Brain microvascular endothelial cell (primary cell): ENCODE results near the gene ZNF264.
"Not testable (repeated sequence)": the region's sequence is repeated elsewhere in the genome, so short reads cannot be mapped to it uniquely, and the experiment has no call there.

Experiments
- DNase-seq: peaks from one replicate; pipeline ENCODE4 v3.0.0-alpha.2; 2020
- H3K27ac ChIP-seq: fragments of 250-450 bp; sonication (Bioruptor Pico); 2 replicates; pipeline ENCODE4 v1.5.1; 2020; ENCODE audit warnings: mild to moderate bottlenecking, moderate library complexity
- H3K27me3 ChIP-seq: fragments of 250-450 bp; sonication (Bioruptor Pico); replicated peaks from 2 replicates; pipeline ENCODE4 v1.5.1; 2020; ENCODE audit warnings: mild to moderate bottlenecking
- H3K36me3 ChIP-seq: fragments of 250-450 bp; sonication (Bioruptor Pico); replicated peaks from 2 replicates; pipeline ENCODE4 v1.5.1; 2020; ENCODE audit warnings: mild to moderate bottlenecking
- H3K4me3 ChIP-seq: 2 replicates; pipeline ENCODE4 v1.5.1; 2011; ENCODE audit warnings: low read depth, mild to moderate bottlenecking, control low read depth, low read length, moderate library complexity
- in situ Hi-C: cut with HindIII; loops from 2 replicates; pipeline ENCODE4 v1.10.0; 2017; ENCODE audit warnings: low sequenced_read_pairs, low pct_ligation_motif_present
- TF ChIP-seq, protein P1 (sequence below): IDR thresholded peaks from 2 replicates; pipeline ENCODE4 v1.5.1; 2011; ENCODE audit warnings: low read depth, mild to moderate bottlenecking, moderate library complexity, low read length, control low read depth, inconsistent platforms; ENCODE audit errors: missing control alignments

Gene ZNF264

DNA sequence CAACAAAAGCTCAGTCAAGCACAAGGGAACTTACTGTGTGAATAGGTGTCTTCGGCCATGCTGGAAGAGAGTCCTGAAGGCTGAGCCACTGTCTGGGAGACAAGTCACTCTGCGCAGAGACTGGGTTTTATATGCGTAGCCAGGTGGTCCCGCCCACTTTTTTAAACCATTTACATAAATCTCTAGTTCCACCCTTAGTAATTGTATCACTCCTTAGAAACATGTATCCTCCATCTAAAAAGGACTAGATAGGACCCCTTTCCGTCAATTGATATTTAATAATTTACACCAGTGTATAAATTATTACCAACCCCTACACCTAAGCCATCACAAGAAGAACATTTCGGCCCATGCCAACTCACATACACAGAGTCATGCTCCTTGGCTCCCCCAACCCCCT lies 23.9 kb upstream of the ZNF264 start, which contains the start of gene DUXA:
Gene DUXA (minus strand): TSS at position 101 of the 400 bp plus-strand sequence. CDS start 42 bp downstream, at position 59.
- TF ChIP-seq, protein P1, sequence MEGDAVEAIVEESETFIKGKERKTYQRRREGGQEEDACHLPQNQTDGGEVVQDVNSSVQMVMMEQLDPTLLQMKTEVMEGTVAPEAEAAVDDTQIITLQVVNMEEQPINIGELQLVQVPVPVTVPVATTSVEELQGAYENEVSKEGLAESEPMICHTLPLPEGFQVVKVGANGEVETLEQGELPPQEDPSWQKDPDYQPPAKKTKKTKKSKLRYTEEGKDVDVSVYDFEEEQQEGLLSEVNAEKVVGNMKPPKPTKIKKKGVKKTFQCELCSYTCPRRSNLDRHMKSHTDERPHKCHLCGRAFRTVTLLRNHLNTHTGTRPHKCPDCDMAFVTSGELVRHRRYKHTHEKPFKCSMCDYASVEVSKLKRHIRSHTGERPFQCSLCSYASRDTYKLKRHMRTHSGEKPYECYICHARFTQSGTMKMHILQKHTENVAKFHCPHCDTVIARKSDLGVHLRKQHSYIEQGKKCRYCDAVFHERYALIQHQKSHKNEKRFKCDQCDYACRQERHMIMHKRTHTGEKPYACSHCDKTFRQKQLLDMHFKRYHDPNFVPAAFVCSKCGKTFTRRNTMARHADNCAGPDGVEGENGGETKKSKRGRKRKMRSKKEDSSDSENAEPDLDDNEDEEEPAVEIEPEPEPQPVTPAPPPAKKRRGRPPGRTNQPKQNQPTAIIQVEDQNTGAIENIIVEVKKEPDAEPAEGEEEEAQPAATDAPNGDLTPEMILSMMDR = no peak
- Histone ChIP-seq H3K4me3 (no peak within 1 kb of the TSS), H3K36me3 (no peaks in the 10 kb centered on the region), H3K27me3 (no peaks in the 10 kb centered on the region), H3K27ac (no peak within 1 kb of the TSS)
- no peak for DNase-seq
- in situ Hi-C loops = no loop called here

DNA sequence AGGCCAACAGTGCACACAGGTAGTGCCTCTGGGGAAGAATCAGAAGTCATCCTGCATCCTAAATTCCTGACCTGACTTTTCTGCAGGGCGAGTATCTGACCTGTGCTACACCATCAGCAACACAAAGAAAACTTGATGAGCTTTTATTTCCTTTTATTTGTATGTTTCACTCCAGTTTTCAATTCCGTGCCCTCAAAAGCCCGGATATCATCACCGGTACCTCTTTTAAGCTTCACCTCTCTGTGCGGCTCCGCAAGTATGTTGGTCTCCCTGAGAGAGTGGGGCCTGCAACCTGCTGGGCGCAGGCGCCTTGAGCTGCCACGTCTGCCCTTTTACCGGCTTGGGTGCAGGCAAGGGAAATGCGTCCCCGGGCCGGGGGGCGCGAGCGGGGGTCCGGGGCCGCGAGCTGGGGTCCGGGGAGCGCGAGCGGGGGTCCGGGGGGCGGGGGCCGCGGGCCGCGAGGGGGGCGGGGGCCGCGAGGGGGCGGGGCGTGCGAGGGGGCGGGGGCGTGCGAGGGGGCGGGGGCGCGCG lies 19.7 kb upstream of the ZNF264 start:
- TF ChIP-seq, protein P1 = no peak
- Histone ChIP-seq H3K36me3 (no peaks in the 10 kb centered on the region), H3K27ac (no peak overlapping the region), H3K27me3 (no peaks in the 10 kb centered on the region), H3K4me3 (peak overlapping the region; percentile 43)
- peak; percentile 28 for DNase-seq
- in situ Hi-C loops = no loop called here

GRCh38 chr19:57190301-57190700 lies 999 bp upstream of the ZNF264 start:
- Histone ChIP-seq H3K27ac (no peak overlapping the region), H3K27me3 (no peaks in the 10 kb centered on the region), H3K36me3 (peaks cover 25% of the 10 kb centered on the region), H3K4me3 (no peak overlapping the region)
- TF ChIP-seq, protein P1 = no peak
- DNase-seq = no peak
- in situ Hi-C loops = no loop called here

DNA sequence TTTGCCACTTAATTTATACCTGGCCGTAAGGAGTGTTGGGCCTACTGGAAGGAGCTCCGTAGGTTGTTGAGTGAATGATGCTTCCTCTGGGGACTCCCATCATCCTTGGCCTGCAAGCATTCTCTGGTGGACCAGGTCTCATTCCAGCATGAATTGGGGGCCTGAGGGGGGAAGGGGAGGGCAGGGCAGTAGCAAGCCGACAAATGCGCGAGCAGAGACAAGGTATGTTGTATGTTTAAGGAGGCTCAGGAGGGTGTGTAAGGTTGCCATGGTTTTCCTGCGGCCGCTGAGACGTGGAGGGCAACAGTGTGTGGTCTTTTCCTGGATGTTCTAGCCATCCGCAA lies 749 bp downstream of the ZNF264 start:
- H3K27me3 ChIP-seq = no peaks in the 10 kb centered on the region
- in situ Hi-C loops = no loop called here
- H3K36me3 ChIP-seq = peaks cover 40% of the 10 kb centered on the region
- peak overlapping the region; percentile 67 for H3K27ac ChIP-seq
- TF ChIP-seq, protein P1 = no peak
- peak overlapping the region; percentile 88 for H3K4me3 ChIP-seq
- DNase-seq = peak; percentile 11

- Histone ChIP-seq H3K27ac (no peak overlapping the region), H3K27me3 (no peaks in the 10 kb centered on the region), H3K4me3 (no peak overlapping the region), H3K36me3 (peaks cover 49% of the 10 kb centered on the region)
- DNase-seq = no peak
- in situ Hi-C loops = no loop called here
- TF ChIP-seq, protein P1 = no peak
These were observed 1.7 kb downstream of the ZNF264 start for GRCh38 chr19:57192993-57193392.

DNA sequence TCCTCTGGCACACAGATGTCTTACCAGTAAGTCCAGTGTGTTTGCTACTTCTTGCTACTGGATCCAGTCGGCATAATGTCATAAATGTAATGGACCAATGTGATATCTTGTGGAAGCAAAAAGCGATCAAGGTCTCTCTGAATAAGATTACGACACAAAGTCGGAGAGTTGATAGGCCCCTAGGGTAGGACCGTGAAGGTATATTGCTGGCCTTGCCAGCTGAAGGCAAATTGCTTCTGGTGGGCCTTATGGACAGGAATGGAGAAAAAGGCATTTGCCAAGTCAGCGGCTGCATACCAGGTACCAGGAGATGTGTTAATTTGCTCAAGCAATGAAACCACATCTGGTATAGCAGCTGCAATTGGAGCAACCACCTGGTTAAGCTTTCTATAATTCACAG lies 6.6 kb downstream of the ZNF264 start:
- in situ Hi-C loops, DNase-seq, H3K27ac ChIP-seq, H3K27me3 ChIP-seq, H3K4me3 ChIP-seq: not testable (repeated sequence)
- peaks cover 52% of the 10 kb centered on the region for H3K36me3 ChIP-seq
